ENCODE data around the gene ANTXR2. TPM values are rescaled to one million over a fixed set of nuclear protein-coding genes. Genes with fewer than 3 reads are reported as not detected.

ANTXR2 gene
- total and polyA plus RNA-seq, 2 of the 13 experiments (the other 11 are each of a cell fraction or from before 2014, with no cell fraction given), result 4.6 to 14.5 TPM

GRCh38 chr4:80091688-80092087 is 18.7 kb upstream of the ANTXR2 start:
- intact Hi-C loops (cut with micrococcal nuclease; ENCODE audit: unreplicated experiment) (no loop called here), in situ Hi-C loops (cut with HindIII; ENCODE audit: extremely low pct_ligation_motif_present, low pct_unique_long_range_greater_than_20kb) (no loop called here)
- Histone ChIP-seq H3K36me3 (replicated peaks in 1 of 2; ENCODE audit: control insufficient read depth in 1 of 2, insufficient read depth in 2 of 2, low read length in 2 of 2) (no peaks in the 10 kb centered on the region), H3K4me3 (replicated peaks in 1 of 3; ENCODE audit: insufficient read depth in 1 of 3, low read depth in 2 of 3, low read length in 3 of 3) (no peak overlapping the region), H3K27ac (ENCODE audit: extremely low read length, insufficient read depth, low read length) (no peak overlapping the region), H3K27me3 (ENCODE audit: control insufficient read depth in 1 of 2, insufficient read depth in 2 of 2, low read length in 2 of 2) (no peaks in the 10 kb centered on the region; a peak in 2 of 5 replicates), H4K20me1 (ENCODE audit: insufficient read depth, low read length) (no peaks in the 10 kb centered on the region), H3K9me3 (ENCODE audit: low read length) (no peaks in the 10 kb centered on the region), H3K79me2 (ENCODE audit: insufficient read depth, low read length) (no peaks in the 10 kb centered on the region), H3K4me1 (ENCODE audit: insufficient read depth, low read length) (no peaks in the 10 kb centered on the region), H3K9ac (ENCODE audit: insufficient read depth, low read depth, low read length) (no peak overlapping the region), H2AFZ (ENCODE audit: low read length) (no peak overlapping the region), H3K4me2 (ENCODE audit: low read depth, low read length) (no peak overlapping the region)
- ChIA-PET CTCF (ENCODE audit: low intra/inter-chr PET ratio, low total read pairs) (no interaction called here), POLR2A (no interaction called here)
- TF ChIP-seq ZNF510 (CRISPR knock-in tag; IDR thresholded peaks at IDR 0.05; ENCODE audit: low read depth) (no peak), MAFF (IDR thresholded peaks at IDR 0.05; ENCODE audit: low read depth, low read length) (peak; percentile 74), MAFK (conservative IDR thresholded peaks at IDR 0.05 in 1 of 2, IDR thresholded peaks at IDR 0.05 in 1 of 2; ENCODE audit: low read length in 2 of 2) (peak; percentile 51 to 71; a peak in 3 of 4 replicates)
- ATAC-seq (no peak), FAIRE-seq (no peak), DNase-seq (ENCODE audit: low spot score) (no peak)
- no TSS peak for BruUV-seq (replicated peaks)
- 0% methylated on average over 2 of the region's 2 CpGs for WGBS (ENCODE audit: low lambda C conversion rate)

- H3K27me3 ChIP-seq (ENCODE audit: control insufficient read depth in 1 of 2, insufficient read depth in 2 of 2, low read length in 2 of 2), result no peaks in the 10 kb centered on the region; a peak in 2 of 5 replicates
- CTCF ChIA-PET (ENCODE audit: low intra/inter-chr PET ratio, low total read pairs), result no interaction called here
- H3K9ac ChIP-seq (ENCODE audit: insufficient read depth, low read depth, low read length), result no peak overlapping the region
- FAIRE-seq (no peak), DNase-seq (ENCODE audit: low spot score) (no peak), ATAC-seq (no peak)
- H3K9me3 ChIP-seq (ENCODE audit: low read length), result no peaks in the 10 kb centered on the region
- H4K20me1 ChIP-seq (ENCODE audit: insufficient read depth, low read length), result no peaks in the 10 kb centered on the region
- no TSS peak for BruUV-seq (replicated peaks)
- intact Hi-C loops (cut with micrococcal nuclease; ENCODE audit: unreplicated experiment), result no loop called here
- no peak overlapping the region for H3K4me2 ChIP-seq (ENCODE audit: low read depth, low read length)
- 0% methylated on average over 3 of the region's 3 CpGs for WGBS (ENCODE audit: low lambda C conversion rate)
- H3K27ac ChIP-seq (ENCODE audit: extremely low read length, insufficient read depth, low read length), result no peak overlapping the region
- H2AFZ ChIP-seq (ENCODE audit: low read length), result no peak overlapping the region
- in situ Hi-C loops (cut with HindIII; ENCODE audit: extremely low pct_ligation_motif_present, low pct_unique_long_range_greater_than_20kb), result no loop called here
- POLR2A ChIA-PET, result no interaction called here
- H3K36me3 ChIP-seq (replicated peaks in 1 of 2; ENCODE audit: control insufficient read depth in 1 of 2, insufficient read depth in 2 of 2, low read length in 2 of 2), result no peaks in the 10 kb centered on the region
- H3K4me3 ChIP-seq (replicated peaks in 1 of 3; ENCODE audit: insufficient read depth in 1 of 3, low read depth in 2 of 3, low read length in 3 of 3), result no peak overlapping the region
- H3K79me2 ChIP-seq (ENCODE audit: insufficient read depth, low read length), result no peaks in the 10 kb centered on the region
- H3K4me1 ChIP-seq (ENCODE audit: insufficient read depth, low read length), result no peaks in the 10 kb centered on the region
- TF ChIP-seq NFATC3 (CRISPR knock-in tag; IDR thresholded peaks at IDR 0.05) (no peak), ZNF574 (CRISPR knock-in tag; IDR thresholded peaks at IDR 0.05) (no peak), SIX4 (CRISPR knock-in tag; IDR thresholded peaks at IDR 0.05) (no peak), ZNF382 (CRISPR knock-in tag; IDR thresholded peaks at IDR 0.05; ENCODE audit: borderline replicate concordance) (no peak), RNF219 (CRISPR knock-in tag; IDR thresholded peaks at IDR 0.05) (no peak), HIVEP1 (CRISPR knock-in tag; IDR thresholded peaks at IDR 0.05) (no peak), POLR2AphosphoS5 (IDR thresholded peaks at IDR 0.05; ENCODE audit: low read depth, low read length) (no peak), ZBTB39 (CRISPR knock-in tag; IDR thresholded peaks at IDR 0.05) (no peak), SP1 (IDR thresholded peaks at IDR 0.05) (no peak), SP1 (CRISPR knock-in tag; IDR thresholded peaks at IDR 0.05) (no peak), BRCA1 (CRISPR knock-in tag; IDR thresholded peaks at IDR 0.05) (no peak)
Observed at GRCh38 chr4:80091184-80091583, 18.2 kb upstream of the ANTXR2 start.

Data from HepG2 (cell line).